G401.6 (cell line): ENCODE measurements around the gene ALPL.
"Not testable (repeated sequence)": the region's sequence is repeated elsewhere in the genome, so short reads cannot be mapped to it uniquely, and the experiment has no call there.

Source experiments
- FAIRE-seq: peaks from 2 replicates; lab custom pipeline; 2012; peaks lifted over from hg19 to GRCh38; lab: Jason Lieb, UNC

ALPL gene

GRCh38 chr1:21560916-21561638 lies 51.9 kb downstream of the ALPL start:
- FAIRE-seq = no peak

- no peak for FAIRE-seq
These were observed 53.7 kb downstream of the ALPL start for GRCh38 chr1:21562896-21563295.

- FAIRE-seq = no peak
These were observed 54.7 kb downstream of the ALPL start for GRCh38 chr1:21563971-21564370.

- no peak for FAIRE-seq
These were observed 55.4 kb downstream of the ALPL start for GRCh38 chr1:21564521-21565095.

GRCh38 chr1:21565285-21565684 lies 56.1 kb downstream of the ALPL start:
- no peak for FAIRE-seq

- not testable (repeated sequence) for FAIRE-seq
These were observed 57.1 kb downstream of the ALPL start for GRCh38 chr1:21566361-21566760.

GRCh38 chr1:21567241-21568005 lies 58.2 kb downstream of the ALPL start:
- FAIRE-seq = no peak

GRCh38 chr1:21568006-21568746 lies 59.0 kb downstream of the ALPL start:
- no peak for FAIRE-seq

- FAIRE-seq = no peak
These were observed 59.7 kb downstream of the ALPL start for GRCh38 chr1:21568809-21569385.

- FAIRE-seq = no peak
These were observed 60.8 kb downstream of the ALPL start for GRCh38 chr1:21569820-21570527.

- FAIRE-seq = no peak
These were observed 61.3 kb downstream of the ALPL start for GRCh38 chr1:21570528-21570875.

- no peak for FAIRE-seq
These were observed 61.7 kb downstream of the ALPL start for GRCh38 chr1:21570885-21571284.

- FAIRE-seq = no peak
These were observed 63.0 kb downstream of the ALPL start for GRCh38 chr1:21572221-21572620.

GRCh38 chr1:21572735-21573277 lies 63.6 kb downstream of the ALPL start:
- FAIRE-seq = no peak

- no peak for FAIRE-seq
These were observed 64.3 kb downstream of the ALPL start for GRCh38 chr1:21573475-21573874.

- FAIRE-seq = no peak
These were observed 64.8 kb downstream of the ALPL start for GRCh38 chr1:21573971-21574465.

GRCh38 chr1:21574466-21575151 lies 65.4 kb downstream of the ALPL start:
- FAIRE-seq = no peak

- no peak for FAIRE-seq
These were observed 66.2 kb downstream of the ALPL start for GRCh38 chr1:21575351-21575942.

- FAIRE-seq = no peak
These were observed 67.0 kb downstream of the ALPL start for GRCh38 chr1:21576031-21576797.

- no peak for FAIRE-seq
These were observed 67.6 kb downstream of the ALPL start for GRCh38 chr1:21576798-21577187.
